T-helper 1 cell (primary cell): ENCODE results near the gene KAT6B.

ENCODE experiments used
- DNase-seq, 5 donors: peaks; one replicate each; pipeline ENCODE4 v3.0.0-alpha.2; 2012 to 2020

Gene KAT6B

GRCh38 chr10:74994854-74995253 lies 168.5 kb downstream of the KAT6B start:
- DNase-seq: peak in 1 of 5 donors; percentile 12

GRCh38 chr10:74995806-74996205 lies 169.4 kb downstream of the KAT6B start:
- no peak for DNase-seq

- DNase-seq: no peak
Observed at GRCh38 chr10:74997163-74997562, 170.8 kb downstream of the KAT6B start.

GRCh38 chr10:75000748-75001321 lies 174.4 kb downstream of the KAT6B start:
- DNase-seq: no peak

GRCh38 chr10:75001715-75002350 lies 175.4 kb downstream of the KAT6B start:
- no peak for DNase-seq

GRCh38 chr10:75002351-75002725 lies 175.9 kb downstream of the KAT6B start:
- DNase-seq: no peak

GRCh38 chr10:75002967-75003594 lies 176.7 kb downstream of the KAT6B start:
- DNase-seq: no peak

- DNase-seq: no peak
Observed at GRCh38 chr10:75003891-75004290, 177.5 kb downstream of the KAT6B start.

GRCh38 chr10:75007646-75008045 lies 181.2 kb downstream of the KAT6B start:
- DNase-seq: no peak

- DNase-seq: no peak
Observed at GRCh38 chr10:75008952-75009351, 182.6 kb downstream of the KAT6B start.

GRCh38 chr10:75009426-75009825 lies 183.0 kb downstream of the KAT6B start:
- DNase-seq: no peak

GRCh38 chr10:75010373-75010772 lies 184.0 kb downstream of the KAT6B start:
- DNase-seq: no peak

- DNase-seq: no peak
Observed at GRCh38 chr10:75011221-75011620, 184.8 kb downstream of the KAT6B start.

- DNase-seq: no peak
Observed at GRCh38 chr10:75012471-75012870, 186.1 kb downstream of the KAT6B start.

GRCh38 chr10:75013007-75013406 lies 186.6 kb downstream of the KAT6B start:
- no peak for DNase-seq

- DNase-seq: no peak
Observed at GRCh38 chr10:75013522-75013921, 187.1 kb downstream of the KAT6B start.

- DNase-seq: peak in 1 of 5 donors; percentile 41
Observed at GRCh38 chr10:75014516-75015230, 188.3 kb downstream of the KAT6B start.

- no peak for DNase-seq
Observed at GRCh38 chr10:75015442-75015841, 189.0 kb downstream of the KAT6B start.

GRCh38 chr10:75016325-75016724 lies 189.9 kb downstream of the KAT6B start:
- no peak for DNase-seq

GRCh38 chr10:75018251-75018650 lies 191.9 kb downstream of the KAT6B start:
- DNase-seq: no peak

GRCh38 chr10:75018686-75019307 lies 192.4 kb downstream of the KAT6B start:
- DNase-seq: no peak

GRCh38 chr10:75019370-75019769 lies 193.0 kb downstream of the KAT6B start:
- peak in 1 of 5 donors; percentile 50 for DNase-seq

- no peak for DNase-seq
Observed at GRCh38 chr10:75020168-75020567, 193.8 kb downstream of the KAT6B start.
